ENCODE results near the gene IMPA2. TPM values are rescaled to one million over a fixed set of nuclear protein-coding genes. Genes with fewer than 3 reads are reported as not detected.

IMPA2 gene
- total RNA-seq, 1 experiment from 2014 or later: 113 TPM

GRCh38 chr18:12010187-12010802 lies 29.0 kb downstream of the IMPA2 start (continued):
- TF ChIP-seq PRRX2 (CRISPR knock-in tag; IDR thresholded peaks at IDR 0.05) (no peak), STAT6 (CRISPR knock-in tag; conservative IDR thresholded peaks at IDR 0.05; ENCODE audit: low read depth) (no peak), SP1 (CRISPR knock-in tag; conservative IDR thresholded peaks at IDR 0.05) (no peak), KAT7 (CRISPR knock-in tag; IDR thresholded peaks at IDR 0.05; ENCODE audit: borderline replicate concordance) (no peak), ZNF219 (CRISPR knock-in tag; IDR thresholded peaks at IDR 0.05; ENCODE audit: borderline replicate concordance) (no peak)

GRCh38 chr18:12011199-12011956 lies 30.1 kb downstream of the IMPA2 start:
- TF ChIP-seq ZNF232 (CRISPR knock-in tag; IDR thresholded peaks at IDR 0.05) (no peak), GABPB1 (CRISPR knock-in tag; IDR thresholded peaks at IDR 0.05) (no peak), EMX1 (CRISPR knock-in tag; IDR thresholded peaks at IDR 0.05) (no peak), TP53 (CRISPR knock-in tag; IDR thresholded peaks at IDR 0.05) (no peak), ZBTB21 (CRISPR knock-in tag; IDR thresholded peaks at IDR 0.05; ENCODE audit: borderline replicate concordance) (no peak), ARID4B (CRISPR knock-in tag; IDR thresholded peaks at IDR 0.05; ENCODE audit: borderline replicate concordance) (no peak), PRRX2 (CRISPR knock-in tag; IDR thresholded peaks at IDR 0.05) (no peak), ESRRA (CRISPR knock-in tag; IDR thresholded peaks at IDR 0.05; ENCODE audit: borderline replicate concordance) (no peak), NR2C2 (CRISPR knock-in tag; IDR thresholded peaks at IDR 0.05) (no peak), NFYB (CRISPR knock-in tag; conservative IDR thresholded peaks at IDR 0.05; ENCODE audit: low read depth) (no peak), ZNF121 (CRISPR knock-in tag; IDR thresholded peaks at IDR 0.05) (no peak), CREM (CRISPR knock-in tag; IDR thresholded peaks at IDR 0.05) (no peak), ERG (CRISPR knock-in tag; IDR thresholded peaks at IDR 0.05) (no peak), USF1 (CRISPR knock-in tag; IDR thresholded peaks at IDR 0.05) (no peak)
- H3K27me3 Mint-ChIP-seq (ENCODE audit: low read depth): no peaks in the 10 kb centered on the region
- no peak overlapping the region for H3K27ac Mint-ChIP-seq
- H3K4me3 Mint-ChIP-seq: no peak overlapping the region
- H3K9me3 Mint-ChIP-seq: no peaks in the 10 kb centered on the region
- peaks cover 67% of the 10 kb centered on the region for H3K36me3 Mint-ChIP-seq
- ChIA-PET CTCF (interaction anchor here (1.1 kb wide), 1 partner anchor 278 kb away, joined by 3 read pairs; no protein-coding TSS in a partner anchor), POLR2A (no interaction called here)
- ATAC-seq (no peak), DNase-seq (ENCODE audit: low spot score) (no peak)
- no peaks in the 10 kb centered on the region for H3K4me1 Mint-ChIP-seq

Measured in WTC11 (cell line).